GM12891 (cell line): ENCODE results near the gene L3MBTL3.

ENCODE experiments used
- POLR2A ChIP-seq: IDR thresholded peaks from 2 replicates; pipeline ENCODE4 v1.6.1; 2011; ENCODE audit warnings: low read depth, low read length, control low read depth
- POLR2AphosphoS5 ChIP-seq: IDR thresholded peaks from 2 replicates; pipeline ENCODE4 v1.6.1; 2011; ENCODE audit warnings: low read depth, low read length, control low read depth
- POU2F2 ChIP-seq: IDR thresholded peaks from 2 replicates; pipeline ENCODE4 v1.6.1; 2011; ENCODE audit warnings: low read depth, mild to moderate bottlenecking, control low read depth, low read length, moderate library complexity

DNA sequence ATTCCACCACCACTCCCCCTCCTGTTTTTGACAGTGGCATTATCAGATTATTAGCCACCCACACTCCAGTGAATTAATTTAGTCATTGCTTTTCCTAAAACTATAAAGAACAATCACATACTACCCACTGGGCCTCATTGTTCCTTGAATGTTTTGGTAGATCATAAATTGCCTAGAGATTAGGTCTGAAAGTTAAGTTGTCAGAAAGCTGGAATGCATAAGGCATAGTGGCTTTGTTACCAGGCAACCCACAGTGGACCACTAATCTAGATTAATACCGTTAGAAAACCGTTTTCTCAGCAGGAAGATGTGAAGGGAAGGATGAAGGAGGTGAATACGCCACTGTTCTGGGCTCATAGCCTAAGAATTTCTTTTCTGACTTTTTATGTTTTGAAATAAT is 128.7 kb downstream of the L3MBTL3 start:
- TF ChIP-seq POLR2A (no peak), POLR2AphosphoS5 (no peak), POU2F2 (no peak)
